Naive thymus-derived CD4-positive, alpha-beta T cell (primary cell): Measurements from ENCODE around the gene LHPP. TPM values are rescaled to one million over a fixed set of nuclear protein-coding genes. Genes with fewer than 3 reads are reported as not detected.
"Not testable (repeated sequence)": the region's sequence is repeated elsewhere in the genome, so short reads cannot be mapped to it uniquely, and the experiment has no call there.

Experiments
- ATAC-seq: fragments of 150-1000 bp; cut with Tn5 transposase; 2 replicates; pipeline ENCODE4 v1.10.0; 2021; ENCODE audit warnings: mild to moderate bottlenecking, moderate library complexity
- CTCF ChIA-PET: fragments of 350-600 bp; sonication (Branson Sonifier 250); formaldehyde crosslinking; loops from one replicate; lab custom pipeline; 2021; ENCODE audit warnings: antibody characterized with exemption; lab: Charles Lee
- POLR2A ChIA-PET: fragments of 350-600 bp; sonication (Branson Sonifier 250); formaldehyde crosslinking; loops from one replicate; lab custom pipeline; 2021; ENCODE audit warnings: antibody characterized with exemption, inconsistent platforms; lab: Charles Lee
- DNase-seq, 9 donors: peaks; one replicate each; pipeline versions ENCODE4 v3.0.0 to v3.0.0-alpha.2; 2020 to 2022; ENCODE audit warnings: mixed read lengths in 1 of 9
- H3K27ac ChIP-seq: one replicate; pipeline ENCODE4 v1.7.0; 2013; ENCODE audit warnings: mild to moderate bottlenecking, low read depth, low read length, moderate library complexity
- H3K27me3 ChIP-seq, 2 donors: one replicate each; pipeline ENCODE4 v1.7.0; 2013; ENCODE audit warnings: low read length in 2 of 2, mild to moderate bottlenecking in 2 of 2, moderate library complexity in 2 of 2; ENCODE audit not compliant: control insufficient read depth in 2 of 2, insufficient read depth in 2 of 2
- H3K36me3 ChIP-seq, 3 experiments: 1 replicate in 2 of 3; 2 replicates in 1 of 3; pipeline ENCODE4 v1.7.0; 2013; ENCODE audit warnings: low read length in 3 of 3, mild to moderate bottlenecking in 3 of 3, moderate library complexity in 1 of 3; ENCODE audit not compliant: insufficient read depth in 3 of 3, control insufficient read depth in 2 of 3
- H3K4me1 ChIP-seq, 2 donors: one replicate each; pipeline ENCODE4 v1.7.0; 2013; ENCODE audit warnings: low read length in 2 of 2, mild to moderate bottlenecking in 2 of 2, moderate library complexity in 1 of 2; ENCODE audit not compliant: control insufficient read depth in 2 of 2, insufficient read depth in 2 of 2
- H3K4me3 ChIP-seq: 2 replicates; pipeline ENCODE4 v1.7.0; 2013; ENCODE audit warnings: mild to moderate bottlenecking, low read length
- H3K9me3 ChIP-seq, 3 experiments: 1 replicate in 2 of 3; 2 replicates in 1 of 3; pipeline ENCODE4 v1.7.0; 2013; ENCODE audit warnings: low read length in 3 of 3; ENCODE audit not compliant: control insufficient read depth in 2 of 3
- H3K27ac Mint-ChIP-seq, 9 donors: one replicate each; pipeline ENCODE4 v1.8.0; 2020 to 2022; ENCODE audit warnings: mixed read lengths in 9 of 9, mild to moderate bottlenecking in 8 of 9, moderate library complexity in 5 of 9, inconsistent platforms in 2 of 9
- H3K27me3 Mint-ChIP-seq, 5 donors: one replicate each; pipeline ENCODE4 v1.8.0; 2021 to 2022; ENCODE audit warnings: mixed read lengths in 5 of 5, mild to moderate bottlenecking in 1 of 5
- H3K36me3 Mint-ChIP-seq, 5 donors: one replicate each; pipeline ENCODE4 v1.8.0; 2020 to 2022; ENCODE audit warnings: mixed read lengths in 5 of 5, mild to moderate bottlenecking in 3 of 5, inconsistent platforms in 1 of 5
- H3K4me1 Mint-ChIP-seq, 7 donors: one replicate each; pipeline ENCODE4 v1.8.0; 2020 to 2022; ENCODE audit warnings: mixed read lengths in 7 of 7, mild to moderate bottlenecking in 3 of 7, inconsistent platforms in 1 of 7
- H3K4me3 Mint-ChIP-seq, 10 donors: one replicate each; pipeline ENCODE4 v1.8.0; 2020 to 2022; ENCODE audit warnings: mild to moderate bottlenecking in 10 of 10, mixed read lengths in 10 of 10, moderate library complexity in 6 of 10, inconsistent platforms in 2 of 10
- H3K9me3 Mint-ChIP-seq, 11 donors: one replicate each; pipeline ENCODE4 v1.8.0; 2020 to 2022; ENCODE audit warnings: mixed read lengths in 11 of 11, mild to moderate bottlenecking in 4 of 11, inconsistent platforms in 1 of 11, moderate library complexity in 1 of 11
- intact Hi-C, 2 donors: fragments of 100-400 bp; cut with micrococcal nuclease; formaldehyde crosslinking; loops; one replicate each; pipeline ENCODE4 v1.15.1; 2023
- polyA plus RNA-seq, 2 donors: library from polyadenylated mRNA; unstranded; fragments of 300-500 nt; fragmentation: Illumina TruSeq; gene quantifications; one replicate each; pipeline ENCODE4 v1.2.3, GENCODE V29; 2021
- total RNA-seq, 6 experiments: library from RNA in 5 of 6; stranded (reverse) in 5 of 6; gene quantifications; 1 replicate in 5 of 6; 2 replicates in 1 of 6; pipeline ENCODE4 v1.2.3 and lab custom pipeline; 2021 to 2026

Gene LHPP
- total and polyA plus RNA-seq, 7 experiments from 2014 or later = 19.8 to 31.2 (median 23.4) TPM

- H3K27me3 Mint-ChIP-seq = peaks cover 0 to 5% (median 0%) of the 10 kb centered on the region in 5 donors
- Histone ChIP-seq H3K4me1 (peaks cover 16 to 21% of the 10 kb centered on the region in 2 donors), H3K27me3 (no peaks in the 10 kb centered on the region), H3K36me3 (no peaks in the 10 kb centered on the region), H3K27ac (no peak overlapping the region), H3K9me3 (no peaks in the 10 kb centered on the region), H3K4me3 (no peak overlapping the region)
- ATAC-seq (no peak), DNase-seq (no peak)
- peaks cover 0 to 37% (median 26%) of the 10 kb centered on the region in 7 donors for H3K4me1 Mint-ChIP-seq
- ChIA-PET POLR2A (no interaction called here), CTCF (no interaction called here)
- intact Hi-C loops = loop anchor here in 1 of 2 donors (5.0 kb wide), 1 partner anchor 133 kb away; the partner anchor contains the start of gene FAM53B
- H3K4me3 Mint-ChIP-seq = peak overlapping the region in 1 of 10 donors; percentile 27
- H3K36me3 Mint-ChIP-seq = no peaks in the 10 kb centered on the region
- peak overlapping the region in 6 of 9 donors; percentile 17 to 80 (median 58) for H3K27ac Mint-ChIP-seq
- H3K9me3 Mint-ChIP-seq = peaks cover 0 to 2% (median 0%) of the 10 kb centered on the region in 11 donors
These were observed 148.1 kb downstream of the LHPP start for GRCh38 chr10:124609698-124610097.

- H3K36me3 ChIP-seq, H3K4me3 ChIP-seq, H3K36me3 Mint-ChIP-seq, H3K9me3 Mint-ChIP-seq, H3K27me3 ChIP-seq, H3K27ac ChIP-seq, ATAC-seq, DNase-seq, CTCF ChIA-PET, H3K27me3 Mint-ChIP-seq, POLR2A ChIA-PET, H3K9me3 ChIP-seq: not testable (repeated sequence)
- Mint-ChIP-seq H3K27ac (peak overlapping the region in 4 of 9 donors; percentile 11 to 78 (median 56)), H3K4me1 (peaks cover 0 to 36% (median 28%) of the 10 kb centered on the region in 7 donors), H3K4me3 (peak overlapping the region in 1 of 10 donors; percentile 27)
- H3K4me1 ChIP-seq = peaks cover 16 to 21% of the 10 kb centered on the region in 2 donors
- intact Hi-C loops = loop anchor here in 1 of 2 donors (5.0 kb wide), 1 partner anchor 132 kb away; the partner anchor contains the start of gene FAM53B
These were observed 148.6 kb downstream of the LHPP start for GRCh38 chr10:124610186-124610585.

GRCh38 chr10:124610851-124611250 is 149.2 kb downstream of the LHPP start:
- H3K4me3 ChIP-seq = peak overlapping the region; percentile 42

GRCh38 chr10:124611738-124612137 is 150.1 kb downstream of the LHPP start:
- intact Hi-C loops = loop anchor here in 1 of 2 donors (5.0 kb wide), 1 partner anchor 131 kb away; the partner anchor contains the start of gene FAM53B
- peak overlapping the region in 9 of 10 donors; percentile 29 to 65 (median 49) for H3K4me3 Mint-ChIP-seq
- peak overlapping the region; percentile 42 for H3K4me3 ChIP-seq
- H3K9me3 ChIP-seq = no peaks in the 10 kb centered on the region
- peaks cover 16 to 25% of the 10 kb centered on the region in 2 donors for H3K4me1 ChIP-seq
- H3K27me3 Mint-ChIP-seq = peaks cover 0 to 5% (median 0%) of the 10 kb centered on the region in 5 donors
- H3K9me3 Mint-ChIP-seq = peaks cover 0 to 2% (median 0%) of the 10 kb centered on the region in 11 donors
- ATAC-seq (peak; percentile 68), DNase-seq (peak in 7 of 9 donors; percentile 12 to 45 (median 28))
- peaks cover 0 to 5% (median 0%) of the 10 kb centered on the region in 5 donors for H3K36me3 Mint-ChIP-seq
- H3K36me3 ChIP-seq = peaks cover 0 to under 1% (median 0%) of the 10 kb centered on the region in 3 experiments
- H3K4me1 Mint-ChIP-seq = peaks cover 0 to 33% (median 28%) of the 10 kb centered on the region in 7 donors
- ChIA-PET CTCF (interaction anchor here (1.6 kb wide), 1 partner anchor 130 kb away, joined by 9 read pairs; no protein-coding TSS in a partner anchor), POLR2A (interaction anchor here (2.1 kb wide), 1 partner anchor 130 kb away, joined by 9 read pairs; no protein-coding TSS in a partner anchor)
- H3K27ac ChIP-seq = peak overlapping the region; percentile 64
- H3K27ac Mint-ChIP-seq = peak overlapping the region; percentile 69 to 88 (median 85)
- no peaks in the 10 kb centered on the region for H3K27me3 ChIP-seq

More at GRCh38 chr10:124610851-124611250, 149.2 kb downstream of the LHPP start:
- H3K27me3 Mint-ChIP-seq, H3K36me3 Mint-ChIP-seq, H3K9me3 Mint-ChIP-seq, H3K36me3 ChIP-seq, ATAC-seq, H3K9me3 ChIP-seq, H3K27me3 ChIP-seq, POLR2A ChIA-PET, H3K27ac ChIP-seq, DNase-seq: not testable (repeated sequence)
- Mint-ChIP-seq H3K4me1 (peaks cover 0 to 32% (median 28%) of the 10 kb centered on the region in 7 donors), H3K4me3 (peak overlapping the region in 3 of 10 donors; percentile 16 to 62 (median 48)), H3K27ac (peak overlapping the region in 7 of 9 donors; percentile 38 to 86 (median 81))
- H3K4me1 ChIP-seq = peaks cover 16 to 21% of the 10 kb centered on the region in 2 donors
- intact Hi-C loops = loop anchor here in 1 of 2 donors (5.0 kb wide), 1 partner anchor 131 kb away; the partner anchor contains the start of gene FAM53B
- CTCF ChIA-PET = interaction anchor here (1.6 kb wide), 1 partner anchor 131 kb away, joined by 9 read pairs; no protein-coding TSS in a partner anchor

GRCh38 chr10:124612611-124613498 is 151.2 kb downstream of the LHPP start:
- H3K4me1 ChIP-seq = peaks cover 16 to 25% of the 10 kb centered on the region in 2 donors
- H3K9me3 ChIP-seq = no peaks in the 10 kb centered on the region
- intact Hi-C loops = loop anchor here in 1 of 2 donors (5.0 kb wide), 1 partner anchor 129 kb away; the partner anchor contains the start of gene FAM53B
- ChIA-PET CTCF (interaction anchor here (0.7 to 0.9 kb wide), 2 partner anchors 55 to 84 kb away, joined by 3 to 4 read pairs; no protein-coding TSS in a partner anchor), POLR2A (interaction anchor here (2.1 kb wide), 1 partner anchor 129 kb away, joined by 9 read pairs; no protein-coding TSS in a partner anchor)
- Mint-ChIP-seq H3K36me3 (peaks cover 0 to 8% (median 0%) of the 10 kb centered on the region in 5 donors), H3K27ac (peak overlapping the region; percentile 5 to 88 (median 83)), H3K4me3 (peak overlapping the region in 5 of 10 donors; percentile 29 to 62 (median 48)), H3K4me1 (peaks cover 0 to 40% (median 30%) of the 10 kb centered on the region in 7 donors), H3K27me3 (peaks cover 0 to 5% (median 0%) of the 10 kb centered on the region in 5 donors), H3K9me3 (peaks cover 0 to 2% (median 0%) of the 10 kb centered on the region in 11 donors)
- H3K4me3 ChIP-seq = no peak overlapping the region
- ATAC-seq = peak; percentile 39
- no peak for DNase-seq
- H3K36me3 ChIP-seq = peaks cover 0 to 9% (median 0%) of the 10 kb centered on the region in 3 experiments
- H3K27ac ChIP-seq = peak overlapping the region; percentile 64
- H3K27me3 ChIP-seq = no peaks in the 10 kb centered on the region
